AG04449 (cell line): ENCODE data around the gene APLF.

Source experiments
- CTCF ChIA-PET: fragments of 350-600 bp; formaldehyde crosslinking; extraction: SDS; loops from one replicate; lab custom pipeline; 2021; ENCODE audit warnings: antibody characterized with exemption; lab: Yijun Ruan, JAX
- POLR2A ChIA-PET: fragments of 400-600, 350-600 bp; formaldehyde crosslinking; extraction: SDS; loops from one replicate; lab custom pipeline; 2020; ENCODE audit warnings: antibody characterized with exemption, inconsistent platforms; lab: Yijun Ruan, JAX
- DNase-seq: peaks from one replicate; pipeline ENCODE4 v3.0.0-alpha.2; 2010; ENCODE audit warnings: low read depth, low spot score
- H3K4me3 ChIP-seq: 2 replicates; pipeline ENCODE4 v1.5.1; 2011; ENCODE audit warnings: low read depth, mild to moderate bottlenecking, control low read depth, low read length
- TF ChIP-seq, protein P1 (sequence below): IDR thresholded peaks from one replicate; pipeline ENCODE4 v1.5.1; 2011; ENCODE audit warnings: mild to moderate bottlenecking, moderate library complexity, low read length, control low read depth, inconsistent platforms; ENCODE audit not compliant: insufficient read depth; ENCODE audit errors: missing control alignments

Gene APLF

GRCh38 chr2:68489282-68489681 is 21.9 kb downstream of the APLF start:
- POLR2A ChIA-PET, result no interaction called here
- TF ChIP-seq, protein P1, sequence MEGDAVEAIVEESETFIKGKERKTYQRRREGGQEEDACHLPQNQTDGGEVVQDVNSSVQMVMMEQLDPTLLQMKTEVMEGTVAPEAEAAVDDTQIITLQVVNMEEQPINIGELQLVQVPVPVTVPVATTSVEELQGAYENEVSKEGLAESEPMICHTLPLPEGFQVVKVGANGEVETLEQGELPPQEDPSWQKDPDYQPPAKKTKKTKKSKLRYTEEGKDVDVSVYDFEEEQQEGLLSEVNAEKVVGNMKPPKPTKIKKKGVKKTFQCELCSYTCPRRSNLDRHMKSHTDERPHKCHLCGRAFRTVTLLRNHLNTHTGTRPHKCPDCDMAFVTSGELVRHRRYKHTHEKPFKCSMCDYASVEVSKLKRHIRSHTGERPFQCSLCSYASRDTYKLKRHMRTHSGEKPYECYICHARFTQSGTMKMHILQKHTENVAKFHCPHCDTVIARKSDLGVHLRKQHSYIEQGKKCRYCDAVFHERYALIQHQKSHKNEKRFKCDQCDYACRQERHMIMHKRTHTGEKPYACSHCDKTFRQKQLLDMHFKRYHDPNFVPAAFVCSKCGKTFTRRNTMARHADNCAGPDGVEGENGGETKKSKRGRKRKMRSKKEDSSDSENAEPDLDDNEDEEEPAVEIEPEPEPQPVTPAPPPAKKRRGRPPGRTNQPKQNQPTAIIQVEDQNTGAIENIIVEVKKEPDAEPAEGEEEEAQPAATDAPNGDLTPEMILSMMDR, result no peak
- DNase-seq, result no peak
- H3K4me3 ChIP-seq, result no peak overlapping the region
- CTCF ChIA-PET, result interaction anchor here (0.9 to 3.9 kb wide), 8 partner anchors 15 to 438 kb away, joined by 3 to 38 read pairs (median 7); no protein-coding TSS in a partner anchor

DNA sequence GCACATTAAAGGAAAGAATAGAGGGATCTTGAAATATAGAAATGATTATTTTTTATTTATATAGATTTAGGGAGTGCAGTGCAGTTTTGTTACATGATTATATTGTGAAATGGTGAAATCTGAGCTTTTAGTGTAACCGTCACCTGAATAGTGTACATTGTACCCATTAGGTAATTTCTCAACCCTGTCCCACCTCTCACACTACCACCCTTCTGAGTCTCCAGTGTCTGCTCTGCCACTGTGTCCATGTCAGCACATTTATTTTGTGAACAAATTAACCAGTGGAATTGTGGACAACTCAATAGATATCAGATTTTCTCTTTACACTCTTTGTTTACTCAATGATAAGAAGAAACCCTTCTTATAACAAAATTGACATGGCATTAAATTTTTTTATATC is 24.2 kb downstream of the APLF start:
- H3K4me3 ChIP-seq, result no peak overlapping the region
- TF ChIP-seq, protein P1, result no peak
- CTCF ChIA-PET, result no interaction called here
- no peak for DNase-seq
- POLR2A ChIA-PET, result no interaction called here

GRCh38 chr2:68499133-68499532 is 31.7 kb downstream of the APLF start:
- ChIA-PET POLR2A (no interaction called here), CTCF (interaction anchor here (0.8 kb wide), 1 partner anchor 11 kb away, joined by 3 read pairs; no protein-coding TSS in a partner anchor)
- no peak for DNase-seq
- H3K4me3 ChIP-seq, result no peak overlapping the region
- TF ChIP-seq, protein P1, result no peak

GRCh38 chr2:68500649-68501048 is 33.3 kb downstream of the APLF start:
- no peak for DNase-seq
- ChIA-PET CTCF (interaction anchor here (1.6 kb wide), 1 partner anchor 13 kb away, joined by 8 read pairs; no protein-coding TSS in a partner anchor), POLR2A (no interaction called here)
- no peak overlapping the region for H3K4me3 ChIP-seq
- TF ChIP-seq, protein P1, result no peak

DNA sequence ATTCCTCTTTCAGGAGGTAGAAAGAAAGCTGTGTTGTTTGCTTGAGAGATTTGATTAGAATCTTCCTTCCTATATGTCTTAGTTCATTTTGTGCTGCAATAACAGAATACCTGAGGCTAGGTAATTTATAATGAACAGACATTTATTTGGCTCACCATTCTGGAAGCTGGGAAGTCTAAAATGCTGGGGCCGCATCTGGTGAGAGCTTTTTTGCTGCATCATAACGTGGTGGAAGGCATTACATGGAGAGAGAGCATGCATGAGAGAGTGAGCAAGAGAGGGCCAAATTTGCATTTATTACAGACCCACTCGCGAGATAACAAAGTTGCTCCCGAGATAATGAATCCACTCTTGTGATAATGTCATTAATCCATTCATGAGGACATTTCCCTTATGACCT is 34.4 kb downstream of the APLF start:
- POLR2A ChIA-PET, result no interaction called here
- H3K4me3 ChIP-seq, result no peak overlapping the region
- TF ChIP-seq, protein P1, result no peak
- DNase-seq, result no peak
- CTCF ChIA-PET, result interaction anchor here (1.7 kb wide), 1 partner anchor 14 kb away, joined by 12 read pairs; no protein-coding TSS in a partner anchor

DNA sequence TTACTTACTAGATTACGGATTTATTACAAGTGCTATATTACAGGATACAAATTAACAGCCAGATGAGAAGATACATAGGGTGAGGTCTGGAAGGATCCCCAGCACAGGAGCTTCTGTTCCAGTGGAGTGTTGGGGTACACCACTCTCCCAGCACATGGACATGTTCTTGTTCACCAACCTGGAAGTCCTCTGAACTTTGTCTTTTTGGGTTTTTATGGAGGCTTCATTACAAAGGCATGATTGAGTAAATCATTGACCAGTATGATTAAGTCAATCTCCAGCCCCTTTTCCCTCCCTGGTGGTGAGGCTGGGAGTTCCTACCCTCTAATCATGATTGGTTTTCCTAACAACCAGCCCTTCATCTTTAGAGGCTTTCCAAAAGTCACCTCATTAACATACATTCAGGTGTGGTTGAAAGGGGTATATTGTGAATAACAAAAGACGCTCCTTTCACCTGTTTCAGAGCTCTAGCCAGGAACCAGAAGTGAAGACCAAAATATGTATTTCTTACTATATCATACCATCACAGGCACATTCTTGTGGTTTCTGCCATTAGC is 38.3 kb downstream of the APLF start:
- CTCF ChIA-PET, result interaction anchor here (1.6 to 2.0 kb wide), 3 partner anchors 18 to 90 kb away, joined by 4 to 8 read pairs (median 7); no protein-coding TSS in a partner anchor
- no peak overlapping the region for H3K4me3 ChIP-seq
- TF ChIP-seq, protein P1, result no peak
- POLR2A ChIA-PET, result no interaction called here
- DNase-seq, result no peak
